Stimulated activated CD8-positive, alpha-beta memory T cell treated with anti-CD3 and anti-CD28 coated beads, Interleukin-15, amount 100 ng/mL, for 1 hour (primary cell): Measurements from ENCODE around the gene ST8SIA5.
"Not testable (repeated sequence)": the region's sequence is repeated elsewhere in the genome, so short reads cannot be mapped to it uniquely, and the experiment has no call there.

ENCODE experiments used
- DNase-seq: peaks from one replicate; pipeline ENCODE4 v3.0.0-alpha.2; 2020; ENCODE audit warnings: low read depth

Gene ST8SIA5

GRCh38 chr18:46756559-46757201 is at the start of gene ST8SIA5:
TSS of gene ST8SIA5 (minus strand) at chr18:46757053. CDS start at chr18:46756508, 545 bp downstream.
- DNase-seq: no peak

DNA sequence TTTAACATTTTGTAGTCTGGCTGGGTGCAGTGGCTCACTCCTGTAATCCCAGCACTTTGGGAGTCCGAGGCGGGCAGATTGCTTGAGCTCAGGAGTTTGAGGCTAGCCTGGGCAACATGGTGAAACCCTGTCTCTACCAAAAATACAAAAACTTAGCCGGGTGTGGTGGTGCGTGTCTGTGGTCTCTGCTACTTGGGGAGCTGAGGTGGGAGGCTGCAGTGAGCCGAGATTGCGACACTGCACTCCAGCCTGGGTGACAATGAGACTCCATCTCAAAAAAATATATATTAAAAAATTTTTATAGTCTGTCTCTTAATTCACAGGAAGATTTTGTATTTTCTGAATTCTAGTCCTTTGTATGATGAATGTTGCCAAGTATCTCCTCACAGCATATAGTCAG is 39.1 kb upstream of the ST8SIA5 start:
- DNase-seq: not testable (repeated sequence)

- no peak for DNase-seq
These were observed 37.8 kb upstream of the ST8SIA5 start for GRCh38 chr18:46794607-46795006.

GRCh38 chr18:46793565-46793964 is 36.7 kb upstream of the ST8SIA5 start:
- DNase-seq: no peak

DNA sequence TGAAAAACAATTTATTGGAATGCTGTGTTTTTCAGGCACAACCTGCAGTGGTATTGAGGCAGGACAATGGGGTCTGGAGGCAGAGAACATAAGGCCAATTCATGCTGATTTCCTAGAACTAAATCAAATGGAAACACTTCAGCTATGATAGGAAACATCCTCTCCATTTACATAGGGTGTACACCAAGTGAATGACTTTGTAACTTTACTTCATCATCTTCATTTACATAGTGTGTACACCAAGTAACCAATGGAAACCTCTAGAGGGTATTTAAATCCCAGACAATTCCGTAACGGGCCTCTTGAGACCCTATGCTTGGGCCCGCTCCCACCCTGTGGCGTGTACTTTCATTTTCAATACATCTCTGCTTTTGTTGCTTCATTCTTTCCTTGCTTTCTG is 32.2 kb upstream of the ST8SIA5 start:
- no peak for DNase-seq

DNA sequence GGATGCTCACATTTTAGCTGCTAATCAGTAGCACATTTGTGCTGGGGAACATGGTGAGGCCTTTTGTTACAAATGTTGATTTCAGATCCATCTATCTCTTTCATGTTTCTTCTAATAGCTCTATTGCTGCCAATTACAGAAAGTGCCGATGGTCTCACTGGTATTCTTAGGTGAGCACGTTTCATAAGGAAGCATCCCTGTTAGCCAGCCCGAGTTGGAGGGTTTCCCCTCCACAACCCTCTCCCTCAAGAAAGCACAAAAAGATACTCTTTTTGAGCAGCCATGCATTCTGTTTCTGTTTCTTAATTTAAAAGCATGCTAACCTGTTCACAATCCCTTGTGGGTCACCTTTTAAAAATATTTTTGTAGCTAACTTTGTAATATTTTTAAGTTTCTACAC is 30.8 kb upstream of the ST8SIA5 start:
- DNase-seq: no peak

GRCh38 chr18:46772357-46772756 is 15.5 kb upstream of the ST8SIA5 start:
- DNase-seq: no peak

GRCh38 chr18:46771141-46771540 is 14.3 kb upstream of the ST8SIA5 start:
- no peak for DNase-seq

- no peak for DNase-seq
These were observed 13.9 kb upstream of the ST8SIA5 start for GRCh38 chr18:46770708-46771107.

GRCh38 chr18:46768166-46768921 is 11.5 kb upstream of the ST8SIA5 start:
- no peak for DNase-seq

DNA sequence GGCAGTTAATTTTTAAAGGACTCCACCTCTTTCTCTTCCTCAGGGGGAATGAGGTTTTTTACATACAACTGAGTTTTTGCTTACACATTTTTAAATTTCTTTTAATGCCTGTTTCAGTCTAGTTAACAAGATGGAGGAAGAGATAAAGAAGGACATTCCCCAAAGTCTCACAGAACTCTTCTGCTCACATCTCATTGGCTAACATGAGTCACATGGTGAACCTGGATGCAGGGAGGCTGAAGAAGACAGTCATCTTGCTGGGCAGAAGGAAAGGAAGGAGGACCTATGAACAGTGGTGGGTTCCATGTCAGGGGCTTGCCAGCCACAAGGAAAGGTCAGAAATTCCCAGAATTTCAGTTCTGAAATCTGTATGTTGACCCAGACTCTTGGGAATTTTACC is 10.4 kb upstream of the ST8SIA5 start:
- no peak for DNase-seq

- no peak for DNase-seq
These were observed 7.7 kb upstream of the ST8SIA5 start for GRCh38 chr18:46764586-46764985.

DNA sequence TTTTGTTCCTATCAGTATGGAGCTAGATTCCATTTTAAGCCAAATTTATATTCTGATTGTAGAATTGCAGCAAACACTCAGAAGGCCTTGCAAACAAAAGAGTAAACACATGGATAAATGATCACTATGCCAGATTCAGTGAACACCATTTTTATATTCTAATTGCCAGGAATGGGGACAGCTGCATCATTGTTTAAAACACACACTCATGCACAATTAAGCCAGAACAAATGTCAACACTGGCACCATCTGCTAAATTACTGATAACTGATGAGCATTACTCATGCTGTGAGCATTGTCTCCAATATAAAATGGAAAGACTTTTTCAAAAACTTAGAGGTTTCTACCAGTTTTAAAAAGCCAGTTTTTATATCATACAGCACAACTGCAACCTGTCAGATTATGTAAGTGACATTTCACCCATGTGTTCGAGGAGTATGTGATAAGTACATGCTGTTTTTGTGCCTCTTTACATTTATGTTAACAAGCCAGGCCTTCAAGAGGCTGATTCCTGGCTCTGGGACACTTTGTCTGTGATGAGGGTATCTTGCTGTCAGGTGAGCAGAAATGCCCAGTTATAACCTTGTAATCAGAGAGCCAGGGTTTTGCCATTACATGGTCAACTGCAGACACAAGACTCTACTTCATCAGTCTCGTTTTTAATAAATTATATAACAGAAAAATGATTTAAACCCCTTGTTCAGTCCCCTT is 4.4 kb upstream of the ST8SIA5 start:
- no peak for DNase-seq

GRCh38 chr18:46759890-46760289 is 3.0 kb upstream of the ST8SIA5 start:
- DNase-seq: no peak

DNA sequence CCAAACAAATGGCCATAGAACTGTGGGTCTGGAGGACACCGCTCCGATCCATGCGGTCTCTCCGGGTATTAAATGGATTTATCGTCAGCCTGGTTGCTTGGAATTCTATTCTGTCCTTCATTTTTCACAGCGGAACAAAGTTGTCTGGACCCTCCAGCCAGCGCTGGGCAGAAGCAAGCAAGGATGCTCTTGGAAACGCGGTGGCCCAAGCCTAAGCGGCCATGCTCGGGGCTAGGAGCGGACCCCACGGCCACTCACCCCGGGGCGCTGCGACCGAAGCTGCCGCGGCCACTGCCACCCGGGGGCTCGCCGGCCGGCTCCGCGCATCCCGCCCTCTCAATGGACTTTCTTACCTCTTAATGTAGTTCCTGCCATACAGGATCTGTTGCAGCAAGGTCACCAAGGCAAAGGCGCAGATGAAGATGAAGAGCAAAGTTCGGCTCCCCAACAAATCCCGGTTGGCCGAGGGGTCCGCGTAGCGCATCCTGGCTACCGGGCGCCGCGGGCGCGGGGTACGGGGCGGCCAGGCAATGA is 761 bp downstream of the ST8SIA5 start:
- no peak for DNase-seq

GRCh38 chr18:46755315-46756024 is 1.4 kb downstream of the ST8SIA5 start:
- no peak for DNase-seq

- DNase-seq: no peak
These were observed 2.1 kb downstream of the ST8SIA5 start for GRCh38 chr18:46754661-46755292.

GRCh38 chr18:46754188-46754587 is 2.7 kb downstream of the ST8SIA5 start:
- no peak for DNase-seq

- no peak for DNase-seq
These were observed 5.0 kb downstream of the ST8SIA5 start for GRCh38 chr18:46751882-46752281.

GRCh38 chr18:46750626-46751025 is 6.2 kb downstream of the ST8SIA5 start:
- no peak for DNase-seq

- no peak for DNase-seq
These were observed 8.4 kb downstream of the ST8SIA5 start for GRCh38 chr18:46748466-46748865.

DNA sequence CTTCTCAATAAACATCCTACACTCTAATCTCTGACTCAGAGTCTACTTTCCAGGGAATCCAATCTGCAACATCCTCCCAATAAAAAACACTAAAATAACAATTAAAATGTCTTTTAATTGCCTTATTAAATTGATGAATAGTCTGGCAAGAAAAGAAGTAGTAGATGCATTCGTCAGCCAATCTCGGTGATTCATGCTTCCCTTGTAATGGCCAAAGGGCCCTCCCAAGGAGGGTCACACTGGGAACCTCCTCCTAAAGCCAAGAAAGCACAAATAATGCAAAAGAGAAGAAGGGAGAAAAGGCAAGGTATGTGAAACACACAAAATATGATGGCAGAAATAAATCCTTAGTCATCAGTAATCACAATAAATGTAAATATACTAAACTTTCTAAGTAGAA is 16.8 kb downstream of the ST8SIA5 start:
- no peak for DNase-seq
